Myocyte (in vitro differentiated cells): ENCODE measurements around the gene EYA3. TPM values are rescaled to one million over a fixed set of nuclear protein-coding genes. Genes with fewer than 3 reads are reported as not detected.
A peak's percentile ranks its signal among the peaks of the same experiment; 100 is the strongest.

Experiments
- DNase-seq: peaks from one replicate; pipeline ENCODE4 v3.0.0-alpha.2; 2012; ENCODE audit warnings: low read depth
- polyA plus RNA-seq: library from polyadenylated mRNA; unstranded; fragments of >200 nt; gene quantifications from one replicate; pipeline ENCODE4 v1.2.1, GENCODE V29; 2012; ENCODE audit warnings: missing spikeins
- total RNA-seq: library from RNA; depleted of rRNA; stranded (reverse); fragments of >200 nt; gene quantifications from 2 replicates; pipeline ENCODE4 v1.2.3, GENCODE V29; 2014

The EYA3 gene, protein sequence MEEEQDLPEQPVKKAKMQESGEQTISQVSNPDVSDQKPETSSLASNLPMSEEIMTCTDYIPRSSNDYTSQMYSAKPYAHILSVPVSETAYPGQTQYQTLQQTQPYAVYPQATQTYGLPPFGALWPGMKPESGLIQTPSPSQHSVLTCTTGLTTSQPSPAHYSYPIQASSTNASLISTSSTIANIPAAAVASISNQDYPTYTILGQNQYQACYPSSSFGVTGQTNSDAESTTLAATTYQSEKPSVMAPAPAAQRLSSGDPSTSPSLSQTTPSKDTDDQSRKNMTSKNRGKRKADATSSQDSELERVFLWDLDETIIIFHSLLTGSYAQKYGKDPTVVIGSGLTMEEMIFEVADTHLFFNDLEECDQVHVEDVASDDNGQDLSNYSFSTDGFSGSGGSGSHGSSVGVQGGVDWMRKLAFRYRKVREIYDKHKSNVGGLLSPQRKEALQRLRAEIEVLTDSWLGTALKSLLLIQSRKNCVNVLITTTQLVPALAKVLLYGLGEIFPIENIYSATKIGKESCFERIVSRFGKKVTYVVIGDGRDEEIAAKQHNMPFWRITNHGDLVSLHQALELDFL
- 19.6 and 22.0 TPM in 2 replicates for total RNA-seq
- polyA plus RNA-seq: 9.7 TPM

DNA sequence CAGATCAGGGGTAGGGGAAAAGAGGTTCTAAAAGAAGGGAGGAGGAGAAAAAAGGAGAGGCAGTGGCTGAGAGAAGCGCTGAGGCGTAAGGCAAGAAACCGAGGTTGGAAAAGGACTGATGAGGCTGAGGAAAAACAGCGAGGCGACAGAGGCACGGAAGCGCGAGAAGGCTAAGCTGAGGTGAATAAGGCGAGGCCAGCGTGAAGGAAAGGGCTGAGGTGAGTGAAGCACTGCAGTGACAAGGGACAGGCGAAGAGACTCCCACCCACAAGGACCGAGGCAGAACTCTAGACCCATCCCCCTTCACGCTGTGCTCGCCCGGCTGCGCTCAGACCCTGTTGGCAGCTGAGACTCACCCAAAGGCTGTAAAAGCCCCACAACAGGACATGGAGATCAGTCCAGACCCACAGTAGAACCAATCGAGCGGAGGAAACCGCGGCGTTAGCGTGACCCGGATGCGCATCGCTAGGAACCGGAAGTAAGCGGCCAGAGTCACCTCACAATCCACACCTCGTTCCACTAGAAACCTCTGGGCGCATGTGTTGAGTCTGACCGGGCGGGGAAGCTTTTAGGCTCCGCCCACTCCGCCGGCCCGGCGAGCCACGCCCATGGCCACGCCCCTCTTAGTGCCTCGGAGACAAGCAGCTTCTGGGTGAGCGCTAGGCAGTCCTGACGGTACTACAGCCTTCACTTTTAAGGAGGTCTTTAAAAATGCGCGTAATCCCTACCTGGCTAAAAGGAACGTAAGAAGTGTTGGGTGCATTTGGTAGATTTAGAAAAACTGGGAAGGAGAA is at the start of gene EYA3:
EYA3 (minus strand) TSS at position 443 of the 794 bp plus-strand sequence. CDS start 30,584 bp downstream, outside the sequence.
- DNase-seq: peak; percentile 98

DNA sequence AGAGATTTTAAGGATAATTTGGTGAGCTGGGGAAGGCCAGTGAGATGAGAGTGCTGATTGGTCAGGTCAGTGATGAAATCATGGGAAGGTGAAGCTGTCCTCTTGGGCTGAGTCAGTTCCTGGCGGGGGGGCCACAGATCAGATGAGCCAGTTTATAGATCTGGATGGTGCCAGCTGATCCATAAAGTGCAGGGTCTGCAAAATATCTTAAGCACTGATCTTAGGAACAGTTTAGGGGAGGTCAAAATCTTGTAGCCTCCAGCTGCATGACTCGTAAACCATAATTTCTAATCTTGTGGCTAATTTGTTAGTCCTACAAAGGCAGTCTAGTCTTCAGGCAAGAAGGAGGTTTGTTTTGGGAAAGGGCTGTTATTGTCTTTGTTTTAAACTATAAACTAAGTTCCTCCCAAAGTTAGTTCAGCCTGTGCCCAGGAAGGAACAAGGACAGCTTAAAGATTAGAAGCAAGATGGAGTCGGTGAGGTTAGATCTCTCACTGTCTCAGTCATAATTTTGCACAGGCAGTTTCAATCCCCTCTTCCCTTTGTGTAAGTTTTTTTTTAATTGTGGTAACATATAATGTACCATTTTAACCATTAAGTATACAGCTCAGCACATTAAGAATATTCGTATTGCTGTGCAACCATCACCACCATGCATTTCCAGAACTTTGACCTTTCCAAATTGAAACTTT is 48.7 kb upstream of the EYA3 start:
- no peak for DNase-seq

DNA sequence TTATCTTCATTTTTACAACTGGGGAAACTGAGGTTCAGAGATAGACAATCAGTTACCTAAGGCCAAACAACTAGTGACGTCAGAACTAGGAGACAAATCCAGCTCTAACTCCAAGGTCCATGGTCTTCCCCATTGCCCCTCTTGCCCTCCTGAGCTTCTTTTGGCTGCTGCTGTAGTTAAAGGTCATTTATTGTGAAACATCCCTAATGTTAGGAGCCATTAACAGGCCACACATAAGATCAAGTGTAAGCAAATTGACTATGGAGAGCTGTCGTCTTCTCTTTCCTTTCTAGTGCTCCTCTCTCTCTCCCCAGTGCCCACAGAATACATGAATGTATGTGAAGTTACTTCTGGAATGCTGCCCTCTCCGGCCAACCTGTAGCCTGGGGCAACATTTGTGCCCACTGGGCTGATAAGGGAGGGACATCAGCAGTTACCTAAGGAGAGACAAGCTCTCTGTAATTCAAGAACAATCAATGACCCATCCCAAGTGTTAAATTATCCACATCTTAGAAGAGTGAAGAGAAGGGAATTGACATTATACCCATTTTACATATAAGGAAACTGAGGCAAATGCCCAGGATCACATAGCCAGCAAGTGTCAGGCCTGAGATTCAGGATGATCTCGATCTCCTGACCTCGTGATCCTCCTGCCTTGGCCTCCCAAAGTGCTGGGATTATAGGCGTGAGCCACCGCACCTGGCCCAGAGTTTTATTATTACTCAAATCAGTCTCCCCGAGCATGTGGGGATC is 47.9 kb upstream of the EYA3 start:
- DNase-seq: no peak

DNA sequence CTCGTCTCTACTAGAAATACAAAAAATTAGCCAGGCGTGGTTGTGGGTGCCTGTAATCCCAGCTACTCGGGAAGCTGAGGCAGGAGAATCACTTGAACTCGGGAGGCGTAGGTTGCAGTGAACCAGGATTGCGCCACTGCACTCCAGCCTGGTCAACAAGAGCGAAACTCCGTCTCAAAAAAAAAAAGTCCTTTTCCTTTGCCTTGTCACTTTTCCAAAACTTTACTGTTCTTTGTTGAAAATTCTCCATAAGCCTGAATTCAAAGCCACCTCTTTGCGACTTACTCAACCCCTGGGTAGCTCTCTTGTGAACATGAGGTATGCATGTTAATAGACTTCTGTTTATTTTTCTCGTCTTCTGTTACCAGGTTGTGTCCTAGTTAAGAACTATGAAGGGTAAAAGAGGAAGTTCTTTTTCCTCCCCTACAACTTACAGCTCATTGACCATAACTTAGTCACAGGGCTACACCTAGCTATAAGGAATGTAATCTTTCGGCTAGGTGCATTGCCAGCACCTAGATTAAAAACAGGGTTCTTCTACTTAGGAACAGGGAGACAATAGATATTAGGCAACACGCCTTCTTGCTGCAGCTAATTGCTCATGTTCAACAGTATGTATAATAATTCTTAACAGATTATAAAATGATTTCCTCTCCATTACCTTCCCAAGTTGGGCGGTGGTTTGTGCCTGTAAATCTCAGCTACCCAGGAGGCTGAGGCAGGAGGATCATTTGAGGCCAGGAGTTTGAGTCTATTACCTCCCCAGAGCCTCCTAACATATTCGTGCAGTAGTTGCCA is 47.2 kb upstream of the EYA3 start:
- DNase-seq: no peak

DNA sequence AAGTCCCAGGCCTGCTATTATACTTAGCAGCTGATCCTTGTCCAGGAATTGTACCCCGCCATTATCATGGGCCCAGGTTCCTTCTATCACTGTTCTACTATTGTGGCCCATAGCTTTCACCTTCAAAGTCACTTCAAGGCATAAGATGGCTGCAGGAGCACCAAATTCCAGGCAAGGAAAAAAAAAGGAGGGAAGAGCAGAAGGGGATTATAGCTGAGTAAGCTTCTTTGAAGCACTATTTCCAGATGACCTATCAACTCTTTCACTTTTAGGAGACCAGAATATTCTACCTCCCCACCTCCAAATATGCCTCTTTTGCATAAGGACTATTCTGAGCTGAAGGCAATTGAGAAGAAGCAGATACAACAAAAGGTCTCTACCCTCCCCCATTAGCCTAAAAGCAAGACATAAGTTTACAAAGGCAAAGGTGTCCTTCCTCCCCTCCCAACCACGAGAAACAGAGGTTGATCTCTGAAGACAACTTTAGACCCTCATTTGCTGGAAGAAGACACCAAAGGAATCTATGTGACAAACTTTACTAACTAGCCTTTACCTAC is 46.3 kb upstream of the EYA3 start:
- no peak for DNase-seq

DNA sequence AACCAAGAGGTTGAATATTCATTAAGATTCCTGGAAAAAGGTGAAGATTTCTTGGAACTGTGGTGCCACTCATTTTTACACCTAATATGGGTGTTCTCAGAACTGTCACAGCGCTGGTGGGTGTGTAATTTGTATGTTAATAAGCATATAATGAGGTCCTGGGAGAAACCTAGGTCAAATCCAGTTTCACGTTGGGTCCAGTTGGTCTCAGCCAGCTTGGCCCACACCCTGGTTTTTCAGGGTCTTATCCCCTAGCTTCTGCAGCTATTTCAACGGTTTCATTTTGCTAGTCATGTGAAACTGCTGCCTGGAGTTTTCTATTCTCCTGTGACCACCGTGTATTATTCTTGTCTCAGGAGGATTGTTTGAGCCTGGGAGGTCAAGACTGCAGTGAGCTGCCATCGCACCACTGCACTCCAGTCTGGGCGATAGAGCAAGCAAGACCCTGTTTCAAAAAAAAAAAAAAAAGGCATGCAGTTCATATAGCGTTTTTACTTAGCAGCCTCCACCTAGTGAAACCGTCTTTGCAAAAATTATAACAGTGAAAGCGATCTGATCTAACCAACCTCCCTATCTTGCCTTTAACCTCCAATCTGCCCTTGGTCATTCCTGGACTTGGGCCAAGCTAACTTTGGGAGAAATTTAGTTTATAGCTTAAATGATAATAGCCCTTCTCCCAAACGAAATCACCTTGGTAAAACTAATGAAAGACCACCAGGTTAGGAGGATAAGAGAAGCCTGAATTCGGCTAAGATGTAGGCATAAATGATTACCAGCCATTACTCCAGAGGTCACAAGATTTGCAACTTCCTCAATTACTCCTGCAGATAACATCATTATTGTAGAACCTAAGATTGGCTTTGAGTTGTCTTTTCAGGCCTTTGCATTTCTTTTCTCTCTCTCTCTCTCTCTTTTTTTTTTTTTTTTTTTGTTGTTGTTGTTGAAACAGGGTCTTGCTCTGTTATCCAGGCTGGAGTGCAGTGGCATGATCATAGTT is 44.1 kb upstream of the EYA3 start:
- no peak for DNase-seq

DNA sequence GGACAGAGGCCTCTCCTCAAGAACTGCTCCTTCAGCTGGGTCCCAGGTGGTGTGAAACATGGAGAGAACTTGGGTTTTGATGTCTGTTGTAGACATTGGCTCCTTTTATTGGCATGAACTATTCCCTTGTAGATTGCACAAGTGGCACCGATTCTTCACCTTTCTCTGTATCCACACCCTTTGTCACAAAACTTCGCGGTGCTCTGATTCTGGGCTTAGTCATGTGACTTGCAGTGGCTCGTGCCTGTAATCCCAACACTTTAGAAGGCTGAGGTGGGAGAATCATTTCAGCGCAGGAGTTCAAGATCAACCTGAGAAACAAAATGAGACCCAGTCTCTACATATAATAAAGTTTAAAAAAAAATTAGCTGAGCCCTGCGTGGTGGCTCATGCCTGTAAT is 42.5 kb upstream of the EYA3 start:
- no peak for DNase-seq

DNA sequence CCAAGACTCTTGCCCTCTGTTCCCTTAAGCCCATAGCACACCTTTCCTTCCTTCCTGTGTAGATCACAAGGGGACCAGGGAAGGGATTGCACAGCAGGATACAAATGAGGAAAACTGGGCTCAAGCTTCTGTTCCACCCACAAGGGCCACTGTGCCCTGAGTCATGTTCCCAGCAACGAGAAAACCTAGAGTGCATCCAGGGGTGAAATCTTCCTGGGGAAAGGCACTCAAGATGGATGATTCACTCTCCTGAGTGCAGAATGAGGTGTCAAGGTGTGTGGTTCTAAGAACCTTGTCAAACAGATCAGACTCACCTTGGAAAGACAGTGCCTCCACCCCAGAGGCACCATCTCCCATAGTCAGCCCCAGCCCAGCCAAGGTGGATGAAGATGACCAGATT is 40.7 kb upstream of the EYA3 start:
- DNase-seq: no peak

DNA sequence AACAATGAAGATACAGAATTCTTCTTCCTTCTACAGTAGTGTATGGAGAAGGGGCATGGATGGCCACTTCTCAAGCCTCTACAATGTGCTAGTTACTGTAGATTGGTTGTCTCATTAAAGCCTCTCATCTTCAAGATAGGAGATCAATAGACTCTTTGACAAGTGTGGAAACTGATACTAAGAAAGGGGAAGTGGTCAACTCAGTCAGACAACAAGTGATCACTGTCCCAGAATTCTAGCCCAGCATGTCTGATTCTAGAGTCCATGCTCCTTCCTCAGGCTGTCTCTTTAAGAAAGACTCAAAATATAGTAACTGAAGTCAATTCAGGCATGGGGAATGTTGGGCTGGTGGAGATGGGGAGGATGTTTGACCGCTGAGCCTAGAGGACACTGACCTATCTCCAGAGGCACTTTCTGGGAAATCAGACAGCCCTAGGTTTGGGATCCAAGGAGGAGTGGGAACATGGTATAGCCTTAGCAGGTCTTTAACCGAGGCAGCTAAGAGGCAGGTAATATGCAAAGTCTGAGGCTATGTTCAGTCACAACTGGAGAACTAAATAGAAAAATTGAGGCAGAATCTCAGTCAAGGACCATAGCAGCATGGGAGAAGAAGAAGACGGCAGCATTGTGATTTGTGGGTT is 39.3 kb upstream of the EYA3 start:
- DNase-seq: no peak

DNA sequence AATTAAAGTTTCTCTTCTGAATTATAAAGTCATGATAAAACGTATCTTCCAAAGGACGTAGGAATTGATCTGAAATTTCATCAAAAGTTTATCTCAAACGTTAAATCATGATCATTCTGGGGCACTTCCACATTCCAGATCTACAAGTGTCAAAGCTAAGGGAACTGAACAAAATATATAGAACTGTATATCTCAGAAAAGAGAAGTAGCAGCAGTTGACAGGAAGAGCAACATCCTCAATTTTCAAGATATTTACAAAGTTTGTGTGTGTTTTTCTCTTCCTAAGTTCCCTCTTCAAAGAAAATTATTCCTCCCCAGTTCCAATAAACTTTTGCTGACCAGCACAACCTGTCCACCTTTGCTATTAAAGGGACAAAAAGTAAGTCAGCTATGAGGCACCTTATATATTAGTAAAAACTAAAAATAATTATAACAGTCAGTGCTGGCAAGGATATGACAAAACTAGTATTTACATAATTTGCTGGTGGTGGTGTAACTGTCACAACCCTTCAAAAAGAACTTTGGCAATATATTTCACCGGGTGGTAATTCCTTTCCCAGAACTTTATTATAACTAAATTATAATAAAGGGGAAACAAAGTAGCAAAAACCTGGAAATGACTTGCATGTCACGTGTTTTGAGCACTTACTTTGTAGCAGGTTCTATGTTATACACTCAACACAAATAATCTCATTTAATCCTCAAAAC is 38.5 kb upstream of the EYA3 start:
- no peak for DNase-seq

DNA sequence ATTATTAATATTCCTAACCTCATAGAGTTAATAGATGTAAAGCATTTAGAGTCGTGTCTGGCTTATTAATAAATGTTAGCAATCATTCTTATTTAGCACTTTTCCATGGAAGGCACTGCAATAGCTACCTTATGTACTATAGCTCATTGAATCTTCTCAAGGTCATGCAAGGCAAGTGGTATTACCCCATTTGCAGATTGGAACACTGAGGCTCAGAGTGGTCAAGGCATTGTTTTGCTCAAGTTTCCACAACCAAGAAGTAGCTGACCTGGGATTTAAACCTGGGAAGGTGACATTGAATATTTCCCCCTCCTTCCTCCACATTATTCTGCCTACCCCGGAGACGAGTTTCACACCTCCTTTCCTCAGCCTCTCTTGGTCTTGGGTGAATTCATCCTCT is 37.8 kb upstream of the EYA3 start:
- DNase-seq: no peak

DNA sequence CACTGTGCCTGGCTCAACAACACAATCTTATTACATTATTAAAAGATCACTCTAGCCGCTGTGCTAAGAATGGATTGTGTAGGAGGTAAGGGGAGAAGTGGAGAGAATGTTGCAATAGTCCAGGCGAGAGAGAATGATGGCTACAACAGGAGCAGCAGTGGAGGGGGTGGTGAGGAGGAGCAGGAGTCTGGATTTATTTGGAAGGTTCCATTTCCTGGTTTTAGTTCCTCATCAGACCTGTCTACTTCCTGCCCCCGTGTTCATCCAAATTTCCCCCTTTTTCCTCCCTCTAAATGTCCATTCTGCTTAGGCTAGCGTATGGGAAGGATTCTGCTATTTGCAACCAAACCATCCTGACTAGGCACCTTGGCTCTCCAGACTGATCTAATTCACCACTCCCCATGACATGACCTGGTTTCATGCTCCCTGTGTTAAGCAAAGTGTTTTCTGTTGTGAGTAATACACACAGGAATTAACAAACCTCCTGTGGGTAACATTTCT is 35.1 kb upstream of the EYA3 start:
- no peak for DNase-seq

DNA sequence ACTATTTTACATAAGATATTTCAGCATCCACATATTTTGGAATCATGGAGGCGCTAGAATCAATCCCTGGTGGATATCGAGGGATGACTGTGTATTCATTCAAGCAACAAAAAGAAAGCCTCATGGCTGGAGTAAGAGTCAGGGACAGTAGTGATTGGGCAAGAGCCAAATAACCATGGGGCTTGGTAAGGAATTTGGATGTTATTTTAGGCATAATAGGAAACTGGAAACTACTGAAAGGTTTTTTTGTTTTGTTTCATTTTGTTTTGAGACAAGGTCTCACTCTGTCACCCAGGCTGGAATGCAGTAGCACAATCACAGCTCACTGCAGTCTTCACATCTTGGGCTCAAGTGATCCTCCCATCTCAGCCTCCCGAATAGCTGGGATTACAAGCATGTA is 33.8 kb upstream of the EYA3 start:
- peak; percentile 47 for DNase-seq

DNA sequence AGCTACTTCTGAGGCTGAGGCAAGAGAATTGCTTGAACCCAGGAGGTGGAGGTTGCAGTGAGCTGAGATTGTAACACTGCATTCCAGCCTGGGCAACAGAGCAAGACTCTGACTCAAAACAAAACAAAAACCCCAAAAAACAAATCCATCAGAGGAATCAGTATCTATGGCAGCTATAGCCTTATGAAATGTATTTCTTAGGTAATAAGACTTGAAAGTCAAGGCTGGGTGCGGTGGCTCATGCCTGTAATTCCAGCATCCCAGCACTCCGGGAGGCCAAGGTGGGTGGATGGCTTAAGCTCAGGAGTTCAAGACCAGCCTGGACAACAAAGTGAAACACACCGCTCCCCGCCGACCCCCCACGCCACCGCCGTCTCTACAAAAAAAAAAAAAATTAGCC is 31.1 kb upstream of the EYA3 start:
- no peak for DNase-seq

DNA sequence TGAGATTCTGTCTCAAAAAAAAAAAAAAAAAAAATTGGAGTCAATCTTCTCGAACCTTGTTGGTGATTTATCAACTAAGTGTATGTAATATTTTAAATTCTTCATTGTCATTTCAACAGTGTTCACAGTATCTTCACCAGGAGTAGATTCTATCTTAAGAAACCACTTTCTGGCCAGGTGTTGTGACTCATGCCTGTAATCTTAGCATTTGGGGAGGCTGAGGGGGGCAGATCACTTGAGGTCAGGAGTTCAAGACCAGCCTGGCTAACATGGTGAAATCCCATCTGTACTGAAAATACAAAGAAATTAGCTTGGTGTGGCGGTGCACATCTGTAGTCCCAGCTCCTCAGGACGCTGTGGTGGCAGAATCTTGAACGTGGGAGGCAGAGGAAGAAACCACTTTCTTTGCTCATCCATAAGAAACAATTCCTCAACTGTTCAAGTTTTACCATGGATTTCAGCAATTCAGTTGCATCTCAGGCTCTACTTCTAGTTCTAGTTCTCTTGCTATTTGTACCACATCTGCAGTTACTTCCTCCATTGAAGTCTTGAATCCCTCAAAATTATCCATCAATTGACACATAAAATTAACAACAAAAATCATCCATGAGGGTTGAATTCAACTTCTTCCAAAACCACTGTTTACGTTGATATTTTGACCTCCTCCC is 30.4 kb upstream of the EYA3 start:
- DNase-seq: no peak

DNA sequence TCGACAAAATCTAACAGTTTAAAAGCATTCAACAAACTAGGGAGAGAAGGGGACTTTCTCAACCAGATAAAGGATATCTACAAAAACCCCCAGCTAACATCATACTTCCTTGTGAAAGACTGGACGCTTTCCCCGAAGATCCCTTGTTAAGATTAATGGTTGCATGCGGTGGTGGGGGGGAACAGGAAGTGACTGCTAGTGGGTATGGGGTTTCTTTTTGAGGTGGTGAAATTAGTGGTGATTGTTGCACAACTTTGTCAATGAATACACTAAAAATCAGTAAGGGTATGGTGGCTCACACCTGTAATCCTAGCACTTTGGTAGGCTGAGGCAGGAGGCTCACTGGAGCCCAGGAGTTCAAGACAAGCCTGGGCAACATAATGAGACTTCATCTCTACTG is 26.9 kb upstream of the EYA3 start:
- DNase-seq: no peak

DNA sequence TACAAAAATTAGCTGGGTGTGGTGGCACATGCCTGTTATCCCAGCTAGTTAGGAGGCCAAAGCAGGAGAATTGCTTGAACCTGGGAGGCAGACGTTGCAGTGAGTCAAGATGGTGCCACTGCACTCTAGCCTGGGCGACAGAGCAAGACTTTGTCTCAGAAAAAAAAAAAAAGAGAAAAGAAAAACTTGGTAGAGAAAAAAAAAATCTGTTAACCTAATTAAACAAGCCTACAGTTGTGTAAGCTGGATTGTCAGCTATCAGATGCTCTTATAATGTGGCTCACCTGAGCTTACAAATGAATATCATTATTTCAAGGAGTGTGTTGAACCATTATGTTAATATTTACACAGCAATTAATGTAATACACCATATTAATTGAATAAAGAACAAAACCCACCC is 26.4 kb upstream of the EYA3 start:
- DNase-seq: no peak
